HuH-7 (cell line): ENCODE data around the gene CELSR2.

Experiments
- DNase-seq: peaks from one replicate; pipeline ENCODE4 v3.0.0; 2011; ENCODE audit warnings: low spot score

CELSR2 gene

DNA sequence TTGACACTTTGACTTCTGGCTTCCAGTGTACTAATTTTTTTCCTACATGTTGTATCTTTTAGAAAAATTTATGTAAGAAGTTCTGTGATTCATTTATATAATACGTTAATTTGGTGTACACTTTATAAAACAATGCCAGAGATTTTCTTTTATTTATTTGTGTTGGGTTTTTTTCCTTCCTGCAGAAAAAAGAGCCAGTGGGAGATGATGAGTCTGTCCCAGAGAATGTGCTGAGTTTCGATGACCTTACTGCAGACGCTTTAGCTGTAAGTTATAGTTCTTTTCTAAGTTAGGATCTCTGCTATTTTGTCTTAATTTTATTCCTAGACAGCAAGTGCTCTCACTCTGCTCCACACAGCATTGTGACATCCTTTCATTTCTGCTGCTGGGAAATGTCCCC is 21.2 kb upstream of the CELSR2 start:
- DNase-seq, result no peak

DNA sequence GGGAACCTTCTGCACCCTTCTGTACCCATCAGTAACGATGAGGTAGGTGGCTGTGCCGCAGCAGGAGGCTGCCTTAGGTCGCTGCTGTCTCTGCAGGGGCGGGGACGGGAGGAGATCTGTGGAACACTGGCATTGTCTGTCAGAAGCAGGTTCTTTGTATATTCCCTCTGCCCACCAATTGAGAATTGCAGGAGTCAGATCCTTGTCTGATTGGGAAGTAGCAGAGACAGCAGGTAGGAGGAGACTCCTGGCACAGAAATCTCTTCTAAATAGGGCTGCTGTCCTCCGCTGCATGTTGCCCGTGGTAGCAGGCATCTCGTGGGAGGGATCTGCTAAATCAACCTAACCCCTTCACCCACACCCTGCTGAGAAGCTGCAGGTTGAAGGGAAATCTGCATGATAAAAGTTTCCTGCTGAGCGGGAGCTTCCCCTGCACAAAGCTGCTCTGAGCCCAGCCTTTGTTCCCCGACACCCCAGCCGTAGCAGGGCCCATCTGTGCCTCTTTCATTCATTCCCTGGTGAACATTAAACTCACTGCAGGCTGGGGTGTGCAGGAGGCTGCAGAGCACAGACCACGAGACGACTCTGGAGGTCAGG is 19.7 kb upstream of the CELSR2 start:
- no peak for DNase-seq

DNA sequence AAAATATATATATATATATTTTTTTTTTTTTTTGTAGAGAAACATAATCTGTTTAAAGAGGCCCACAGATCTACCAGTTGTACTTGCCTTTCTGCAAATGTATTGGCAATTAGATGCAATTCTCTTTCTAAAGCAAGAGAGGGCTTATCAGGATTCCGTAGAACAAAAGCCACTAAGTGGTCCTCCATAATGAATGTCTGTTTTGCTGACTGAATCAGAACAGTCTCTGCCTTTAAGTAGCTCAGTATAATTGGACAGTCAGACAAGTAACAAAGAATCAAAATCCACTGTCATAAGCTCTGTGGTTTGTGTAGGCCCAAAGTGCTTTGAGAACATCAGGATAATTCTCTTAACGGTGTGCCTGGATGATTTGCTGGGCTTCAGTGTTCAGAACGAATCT is 18.3 kb upstream of the CELSR2 start:
- no peak for DNase-seq

DNA sequence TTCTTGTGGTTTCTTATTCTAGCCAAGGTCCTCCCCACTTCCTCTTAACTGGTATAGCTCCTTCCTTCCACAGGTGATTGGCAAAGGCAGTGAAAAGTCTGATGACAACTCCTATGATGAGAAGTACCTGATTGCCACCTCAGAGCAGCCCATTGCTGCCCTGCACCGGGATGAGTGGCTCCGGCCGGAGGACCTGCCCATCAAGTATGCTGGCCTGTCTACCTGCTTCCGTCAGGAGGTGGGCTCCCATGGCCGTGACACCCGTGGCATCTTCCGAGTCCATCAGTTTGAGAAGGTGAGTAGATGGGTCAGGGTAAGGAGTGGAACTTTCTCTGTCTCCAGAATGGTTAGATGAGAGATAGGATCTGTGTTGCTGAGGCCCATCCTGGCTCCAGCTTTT is 14.2 kb upstream of the CELSR2 start:
- DNase-seq, result no peak

DNA sequence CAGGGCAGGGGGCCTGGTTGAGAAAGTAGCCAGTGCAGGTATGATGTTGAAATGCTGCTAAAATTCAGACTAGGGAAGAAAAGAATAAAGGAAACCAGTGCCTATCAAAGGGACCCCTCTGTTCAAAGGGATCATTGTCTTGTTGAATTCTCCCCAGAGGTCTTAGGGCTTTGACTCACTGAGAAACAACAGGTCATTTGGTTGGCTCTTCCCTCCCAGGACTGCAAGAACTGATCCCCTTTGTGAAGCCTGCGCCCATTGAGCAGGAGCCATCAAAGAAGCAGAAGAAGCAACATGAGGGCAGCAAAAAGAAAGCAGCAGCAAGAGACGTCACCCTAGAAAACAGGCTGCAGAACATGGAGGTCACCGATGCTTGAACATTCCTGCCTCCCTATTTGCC is 11.8 kb upstream of the CELSR2 start:
- no peak for DNase-seq

DNA sequence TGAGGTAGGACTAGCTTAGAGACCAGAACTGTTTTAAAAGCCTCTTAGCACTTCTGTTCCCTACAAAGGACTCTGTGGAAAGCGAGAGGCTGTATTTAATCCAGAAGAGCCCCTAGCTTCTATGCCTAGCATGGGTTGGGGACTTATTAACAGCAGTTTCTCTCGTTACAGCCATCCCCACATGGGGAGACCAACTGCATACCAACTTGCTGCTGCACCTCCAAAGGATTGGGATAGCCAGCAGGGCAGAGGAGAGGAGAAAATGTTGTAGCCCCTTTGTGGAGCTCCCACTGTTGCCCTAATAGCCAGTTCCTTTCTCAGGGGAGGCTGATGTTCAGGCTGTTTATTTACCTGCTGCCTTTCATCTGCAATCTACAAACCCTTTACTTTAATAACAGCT is 11.0 kb upstream of the CELSR2 start:
- DNase-seq, result no peak

DNA sequence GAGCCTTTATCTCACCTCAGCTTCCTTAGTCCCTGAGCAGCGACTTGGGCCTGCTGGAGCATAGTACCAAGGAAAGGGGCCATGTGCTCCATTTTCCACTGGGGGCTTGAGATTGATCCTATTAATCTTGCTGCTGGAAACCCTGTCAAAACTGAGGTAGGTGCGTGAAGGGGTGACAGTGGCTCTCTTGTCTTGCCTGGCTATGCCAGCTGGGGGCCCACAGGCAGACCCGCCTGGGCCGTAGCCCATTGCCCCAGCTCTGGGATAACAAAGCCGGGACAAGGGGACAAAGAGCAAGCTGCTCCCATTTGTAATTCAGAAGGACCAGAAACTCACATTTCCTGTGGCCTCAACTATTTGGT is 10.3 kb upstream of the CELSR2 start:
- DNase-seq, result no peak

DNA sequence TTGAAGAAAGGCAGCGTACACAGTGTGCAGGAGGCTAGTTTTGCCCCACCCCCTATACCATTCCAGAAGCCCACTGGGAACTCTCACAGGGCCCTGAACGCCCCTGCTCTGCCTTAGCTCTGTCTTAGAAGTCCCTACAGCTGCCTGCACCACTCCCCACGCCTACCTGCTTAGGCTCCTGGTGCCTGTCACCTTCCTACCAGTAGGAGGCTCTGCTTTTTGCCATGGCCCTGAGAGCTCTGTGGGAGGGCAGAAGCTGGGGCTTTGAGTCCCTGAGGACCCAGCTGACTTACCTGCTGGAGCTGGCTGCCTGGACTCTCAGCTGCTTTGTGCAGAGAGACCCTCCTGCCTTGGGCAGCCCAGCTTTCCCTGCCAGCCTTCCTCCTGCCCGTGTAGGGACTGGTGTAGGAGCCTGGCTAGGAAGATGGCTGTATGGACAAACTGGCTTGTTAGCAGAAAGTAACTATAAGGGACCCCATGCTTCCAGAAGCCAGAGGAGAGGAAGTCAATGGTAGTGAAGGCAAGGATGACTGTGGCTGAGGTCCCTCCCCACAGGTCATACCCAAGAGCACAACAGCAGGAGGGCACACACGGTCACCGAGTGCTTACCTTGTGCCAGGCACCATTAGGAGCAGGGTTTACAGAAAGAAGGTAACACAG is 9.8 kb upstream of the CELSR2 start:
- DNase-seq, result no peak

DNA sequence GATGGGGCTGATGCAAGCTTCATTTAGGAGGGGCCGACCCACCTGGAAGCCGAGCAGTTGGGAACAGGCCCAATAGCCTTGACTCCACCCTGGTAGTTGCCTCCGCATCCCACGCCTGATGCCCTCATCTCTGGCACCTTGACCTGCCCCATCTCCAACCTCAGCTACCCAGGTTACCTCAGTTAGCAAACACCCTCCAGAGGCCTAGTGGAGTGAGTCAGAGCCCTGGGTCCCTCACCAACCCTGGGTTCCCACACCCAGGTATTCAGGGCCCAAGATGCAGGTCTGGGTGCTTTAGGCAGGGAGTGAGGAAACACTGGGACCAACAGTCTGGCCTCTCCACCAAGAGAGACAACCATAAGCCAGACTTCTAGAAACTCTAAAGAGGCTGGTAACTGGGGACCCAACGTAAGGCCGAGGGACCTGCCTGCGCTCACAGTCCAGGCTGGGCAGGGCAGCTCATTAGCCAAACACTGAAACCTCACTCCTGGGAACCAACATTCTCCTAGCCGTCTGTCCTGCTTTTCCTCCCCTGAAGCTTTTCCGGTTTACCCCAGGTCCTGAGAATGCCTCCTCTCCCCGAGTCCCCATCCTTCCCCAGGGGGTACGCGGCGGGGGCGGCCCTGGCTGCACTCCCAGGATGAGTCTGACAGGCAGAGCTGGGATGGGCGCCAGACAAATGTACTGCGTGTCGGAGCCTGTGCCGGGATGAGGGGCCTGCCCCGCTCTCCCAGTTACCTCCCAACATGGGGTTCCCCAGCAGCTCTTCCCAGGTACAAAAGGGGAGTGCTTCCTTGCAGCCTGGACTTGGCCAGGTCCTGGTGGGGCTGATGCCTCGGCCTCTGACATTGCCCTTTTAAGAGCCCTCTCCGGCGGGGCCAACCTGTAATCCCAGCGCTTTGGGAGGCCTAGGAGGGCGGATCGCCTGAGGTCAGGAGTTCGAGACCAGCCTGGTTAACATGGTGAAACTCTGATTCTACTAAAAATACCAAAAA is 8.9 kb upstream of the CELSR2 start:
- no peak for DNase-seq

DNA sequence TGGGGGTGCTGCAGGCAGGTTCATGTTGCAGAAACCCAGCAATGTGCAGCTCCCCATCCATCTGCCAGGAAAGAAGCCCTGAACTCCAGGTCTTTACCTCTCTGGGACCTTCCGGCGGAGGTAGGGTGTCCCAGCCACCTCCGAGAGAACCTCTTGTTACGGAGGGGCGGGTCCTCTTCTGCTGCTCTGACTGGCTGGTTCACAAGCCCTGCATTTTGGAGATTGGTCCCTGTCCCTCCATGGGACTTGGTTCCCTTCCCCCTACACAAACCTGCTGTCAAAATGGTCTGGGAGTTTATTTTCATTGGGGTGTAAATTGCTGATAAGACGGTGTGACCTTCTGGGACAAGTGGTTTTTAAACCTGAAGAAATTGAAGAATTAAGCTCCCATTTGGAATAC is 8.0 kb upstream of the CELSR2 start:
- DNase-seq, result no peak

DNA sequence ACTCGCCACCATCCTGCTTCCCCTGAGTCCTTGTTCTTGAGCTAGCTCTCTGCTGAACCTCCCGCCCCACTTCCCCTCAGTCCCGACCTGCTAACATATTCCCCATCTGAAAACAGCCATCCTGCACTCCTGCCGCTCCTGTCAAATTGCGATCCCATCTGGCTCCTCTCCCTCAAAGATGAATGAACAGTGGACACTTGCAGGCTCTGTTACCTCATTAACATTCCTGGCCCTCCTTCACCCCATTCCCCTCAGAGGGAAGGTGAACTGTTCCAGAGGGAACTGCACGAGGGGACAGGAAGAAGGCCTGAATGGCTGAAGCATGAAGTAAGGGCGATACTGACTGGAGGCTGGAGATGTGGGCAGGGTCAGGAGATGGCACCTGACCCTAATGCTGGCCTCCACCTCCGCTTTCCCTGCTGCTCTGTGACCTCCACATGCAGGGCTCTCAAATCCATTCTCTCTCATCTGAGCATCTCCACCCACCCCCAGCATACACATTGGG is 7.4 kb upstream of the CELSR2 start:
- no peak for DNase-seq

DNA sequence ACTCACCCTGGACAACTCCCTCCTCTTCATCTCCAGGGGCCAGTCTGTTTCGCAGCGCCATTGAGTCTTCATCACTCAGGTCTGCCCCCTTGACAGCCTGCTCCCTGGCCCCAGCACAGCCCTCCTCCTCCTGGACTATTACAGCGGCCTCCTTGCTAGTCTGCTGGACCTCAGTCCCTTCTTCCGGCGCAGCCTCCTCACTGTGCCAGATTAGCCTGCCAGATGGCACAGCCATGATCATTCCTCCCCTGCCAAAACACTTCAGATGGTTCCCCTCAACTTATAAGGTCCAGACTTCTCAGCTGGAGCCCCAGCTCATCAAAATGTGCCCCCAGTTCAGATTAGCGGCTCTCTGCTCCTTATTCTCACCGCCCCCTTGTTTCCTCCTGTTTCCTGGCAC is 7.0 kb upstream of the CELSR2 start:
- no peak for DNase-seq

DNA sequence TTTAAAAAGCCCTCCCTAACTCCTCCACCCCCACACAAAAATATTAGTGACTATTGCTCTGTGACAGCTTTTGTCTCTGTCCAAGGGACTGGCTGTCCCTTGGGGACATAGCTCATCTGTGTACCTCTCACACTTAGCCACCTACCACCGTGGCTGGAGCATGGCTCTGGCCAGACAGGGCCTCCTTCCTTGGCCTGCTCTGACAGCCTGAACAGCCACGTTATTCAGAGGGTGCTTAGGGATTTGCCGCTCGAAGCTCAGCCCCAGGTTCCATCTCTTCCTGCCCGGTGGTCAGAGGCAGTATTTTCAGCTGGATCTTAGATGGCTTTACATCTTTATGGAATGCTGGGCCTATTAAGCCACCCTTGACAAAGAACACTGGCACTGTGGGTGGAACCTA is 6.1 kb upstream of the CELSR2 start:
- no peak for DNase-seq

DNA sequence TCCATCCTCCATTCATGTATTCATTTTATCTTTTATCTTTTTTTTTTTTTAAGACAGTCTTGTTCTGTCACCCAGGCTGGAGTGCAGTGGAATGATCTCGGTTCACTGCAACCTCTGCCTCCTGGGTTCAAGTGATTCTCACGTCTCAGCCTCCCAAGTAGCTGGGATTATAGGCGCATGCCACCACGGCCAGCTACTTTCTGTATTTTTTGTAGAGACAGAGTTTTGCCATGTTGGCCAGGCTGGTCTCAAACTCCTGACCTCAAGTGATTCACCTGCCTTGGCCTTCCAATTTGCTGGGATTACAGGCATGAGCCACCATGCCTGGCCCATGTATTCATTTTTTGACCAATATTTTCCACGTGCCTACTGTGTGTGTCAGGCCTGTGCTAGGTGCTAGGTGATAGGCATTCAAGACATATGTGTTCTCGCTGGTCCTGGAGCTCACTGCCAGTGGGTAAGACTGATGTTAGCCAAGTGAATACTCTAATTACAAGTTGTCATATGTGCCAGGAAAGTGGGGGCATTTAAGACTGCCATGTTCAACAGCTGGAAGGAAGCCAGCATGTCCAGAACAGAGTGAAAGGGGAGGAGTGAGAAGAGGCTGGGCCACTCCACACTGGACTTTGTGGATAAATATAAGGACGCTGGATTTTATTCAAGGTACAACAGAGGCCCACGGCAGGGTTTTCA is 5.3 kb upstream of the CELSR2 start:
- no peak for DNase-seq

DNA sequence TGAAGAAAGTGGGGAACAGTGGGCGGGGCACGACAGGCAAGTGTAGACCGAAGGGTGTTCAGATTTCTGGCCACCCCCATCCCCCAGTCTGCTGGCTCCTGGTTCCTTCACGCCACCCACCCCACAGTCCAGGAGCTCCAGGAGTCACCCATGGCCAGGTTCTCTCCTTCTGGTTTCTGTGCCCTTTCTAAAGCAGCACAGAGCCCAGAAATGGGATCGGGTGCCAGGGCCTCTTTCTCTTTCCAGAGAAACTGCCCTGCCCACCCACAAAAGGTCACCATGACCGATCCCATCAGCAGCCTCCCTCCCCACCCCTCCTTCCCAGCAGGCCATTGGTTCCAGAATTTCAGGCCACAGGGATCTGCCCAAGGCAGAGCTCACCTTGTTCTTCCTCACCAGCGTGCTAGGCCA is 3.2 kb upstream of the CELSR2 start:
- DNase-seq, result no peak

DNA sequence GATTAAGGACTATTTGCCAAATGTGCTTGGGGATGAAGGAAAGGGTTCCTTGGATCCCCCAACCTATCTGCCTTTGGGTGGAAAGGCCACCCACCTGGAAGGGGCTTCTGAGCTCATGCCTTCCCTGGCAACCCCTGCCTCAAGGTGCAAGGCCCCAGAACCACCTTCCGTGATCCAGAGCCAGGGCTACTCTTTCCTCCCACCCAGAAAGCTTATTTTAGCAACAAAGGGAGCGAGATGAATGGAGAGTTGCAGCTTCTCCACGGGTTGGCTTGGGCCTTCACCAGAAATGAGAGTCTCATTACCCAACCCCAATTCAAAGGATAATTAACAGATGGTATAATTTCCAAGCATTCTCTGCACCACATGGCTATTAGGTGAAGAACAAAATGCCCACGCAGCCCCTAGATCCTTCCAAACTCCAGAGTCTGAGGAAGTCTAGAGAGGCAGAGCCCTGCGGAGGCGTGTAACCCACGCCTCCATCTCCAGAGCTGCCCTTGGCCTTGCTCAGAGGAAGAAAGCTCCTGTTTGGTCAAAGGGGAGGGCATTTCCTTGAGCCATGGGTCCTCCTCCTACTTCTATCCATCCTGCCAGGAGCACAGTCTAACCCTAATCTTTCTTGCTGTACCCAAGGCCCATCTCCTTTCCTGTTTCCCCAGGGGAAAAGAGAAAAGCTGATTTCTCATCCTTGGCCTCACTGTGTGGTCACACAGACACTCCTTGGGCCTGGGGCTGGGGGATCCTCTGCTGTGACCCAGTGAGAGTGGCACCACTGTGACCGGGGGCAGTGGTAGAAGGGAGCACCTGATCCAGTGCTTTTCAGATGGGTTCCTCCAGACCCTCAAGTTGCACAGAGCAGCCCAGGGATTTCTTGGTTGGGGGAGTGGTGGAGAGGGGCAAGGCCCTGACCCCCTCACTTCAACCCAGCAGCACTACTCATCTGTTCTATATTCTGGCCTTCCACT is 1.7 kb upstream of the CELSR2 start:
- no peak for DNase-seq

DNA sequence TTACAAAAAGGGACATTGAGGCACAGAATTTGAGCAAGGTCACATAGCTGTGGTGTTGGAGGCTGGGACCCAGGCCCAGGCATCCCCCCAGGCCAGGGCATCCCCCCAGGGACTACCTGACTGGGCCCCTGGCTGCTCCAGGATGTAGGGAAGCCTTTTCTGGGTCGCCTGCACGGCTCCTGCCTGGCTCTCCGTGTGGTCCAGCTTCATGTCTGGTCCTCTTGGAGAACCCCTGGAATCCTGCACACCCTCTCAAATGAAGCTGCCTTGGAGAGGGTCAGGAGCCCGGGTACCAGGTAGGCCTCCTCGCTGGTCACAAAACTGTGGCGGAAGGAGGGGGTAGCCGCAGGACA is 919 bp upstream of the CELSR2 start:
- no peak for DNase-seq

DNA sequence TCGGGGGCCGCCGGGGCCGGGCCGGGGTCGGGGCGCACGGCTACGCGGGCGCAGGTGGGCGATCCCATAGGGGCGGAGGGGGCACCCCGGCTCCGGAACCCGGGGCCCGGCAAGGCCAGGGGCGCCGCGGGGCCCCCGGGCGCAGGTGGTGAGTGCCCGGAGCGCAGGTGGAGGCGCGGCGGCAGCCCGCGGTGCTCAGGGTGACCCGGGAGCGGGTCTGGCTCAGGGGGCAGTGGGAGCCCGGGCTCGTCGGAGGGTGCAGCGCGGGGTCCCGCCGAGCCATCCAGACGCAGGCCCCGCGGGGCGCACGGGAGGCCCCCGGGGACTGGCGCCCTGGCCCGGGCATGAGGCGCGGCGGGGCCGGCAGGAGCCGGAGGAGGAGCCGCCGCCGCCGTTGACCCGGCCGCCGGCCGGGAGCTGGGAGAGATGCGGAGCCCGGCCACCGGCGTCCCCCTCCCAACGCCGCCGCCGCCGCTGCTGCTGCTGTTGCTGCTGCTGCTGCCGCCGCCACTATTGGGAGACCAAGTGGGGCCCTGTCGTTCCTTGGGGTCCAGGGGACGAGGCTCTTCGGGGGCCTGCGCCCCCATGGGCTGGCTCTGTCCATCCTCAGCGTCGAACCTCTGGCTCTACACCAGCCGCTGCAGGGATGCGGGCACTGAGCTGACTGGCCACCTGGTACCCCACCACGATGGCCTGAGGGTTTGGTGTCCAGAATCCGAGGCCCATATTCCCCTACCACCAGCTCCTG is 489 bp downstream of the CELSR2 start:
- no peak for DNase-seq

DNA sequence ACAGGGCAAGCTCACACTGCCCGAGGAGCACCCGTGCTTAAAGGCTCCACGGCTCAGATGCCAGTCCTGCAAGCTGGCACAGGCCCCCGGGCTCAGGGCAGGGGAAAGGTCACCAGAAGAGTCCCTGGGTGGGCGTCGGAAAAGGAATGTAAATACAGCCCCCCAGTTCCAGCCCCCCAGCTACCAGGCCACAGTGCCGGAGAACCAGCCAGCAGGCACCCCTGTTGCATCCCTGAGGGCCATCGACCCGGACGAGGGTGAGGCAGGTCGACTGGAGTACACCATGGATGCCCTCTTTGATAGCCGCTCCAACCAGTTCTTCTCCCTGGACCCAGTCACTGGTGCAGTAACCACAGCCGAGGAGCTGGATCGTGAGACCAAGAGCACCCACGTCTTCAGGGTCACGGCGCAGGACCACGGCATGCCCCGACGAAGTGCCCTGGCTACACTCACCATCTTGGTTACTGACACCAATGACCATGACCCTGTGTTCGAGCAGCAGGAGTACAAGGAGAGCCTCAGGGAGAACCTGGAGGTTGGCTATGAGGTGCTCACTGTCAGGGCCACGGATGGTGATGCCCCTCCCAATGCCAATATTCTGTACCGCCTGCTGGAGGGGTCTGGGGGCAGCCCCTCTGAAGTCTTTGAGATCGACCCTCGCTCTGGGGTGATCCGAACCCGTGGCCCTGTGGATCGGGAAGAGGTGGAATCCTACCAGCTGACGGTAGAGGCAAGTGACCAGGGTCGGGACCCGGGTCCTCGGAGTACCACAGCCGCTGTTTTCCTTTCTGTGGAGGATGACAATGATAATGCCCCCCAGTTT is 1.3 kb downstream of the CELSR2 start:
- DNase-seq, result no peak
